HepG2 (cell line): Measurements from ENCODE around the gene GPX1. TPM values are rescaled to one million over a fixed set of nuclear protein-coding genes. Genes with fewer than 3 reads are reported as not detected.

ENCODE experiments used
- FLYWCH1 ChIP-seq: sonication (generic); formaldehyde crosslinking; IDR thresholded peaks from 2 replicates; pipeline ENCODE4 v1.8.1; 2023; ENCODE audit warnings: mild to moderate bottlenecking, missing genetic modification reagents
- GABPB1 ChIP-seq: IDR thresholded peaks from 2 replicates; pipeline ENCODE4 v1.6.1; 2016; ENCODE audit warnings: mild to moderate bottlenecking, missing genetic modification reagents, moderate library complexity, missing compliant biosample characterization
- HOXD1 ChIP-seq: sonication (generic); formaldehyde crosslinking; IDR thresholded peaks from 2 replicates; pipeline ENCODE4 v1.5.0; 2020; ENCODE audit warnings: missing genetic modification reagents
- IRX3 ChIP-seq: sonication (generic); formaldehyde crosslinking; IDR thresholded peaks from 2 replicates; pipeline ENCODE4 v1.8.1; 2023; ENCODE audit warnings: mild to moderate bottlenecking, low read depth, missing genetic modification reagents, borderline replicate concordance
- MAX ChIP-seq: IDR thresholded peaks from 2 replicates; pipeline ENCODE4 v1.6.1; 2012; ENCODE audit warnings: inconsistent platforms
- MLX ChIP-seq: IDR thresholded peaks from 2 replicates; pipeline ENCODE4 v1.6.1; 2016
- RAD21 ChIP-seq: fragments of 450-650 bp; formaldehyde crosslinking; IDR thresholded peaks from 2 replicates; pipeline ENCODE4 v1.5.0; 2020; ENCODE audit warnings: mild to moderate bottlenecking
- RERE ChIP-seq: IDR thresholded peaks from 2 replicates; pipeline ENCODE4 v1.6.1; 2016; ENCODE audit warnings: low read depth, missing genetic modification reagents, missing compliant biosample characterization
- TERF1 ChIP-seq: sonication (generic); formaldehyde crosslinking; IDR thresholded peaks from 2 replicates; pipeline ENCODE4 v1.8.0; 2022; ENCODE audit warnings: mild to moderate bottlenecking, missing genetic modification reagents, moderate library complexity
- TFAP4 ChIP-seq: sonication (generic); IDR thresholded peaks from 2 replicates; pipeline ENCODE4 v1.6.1; 2016; ENCODE audit warnings: low read depth, borderline replicate concordance
- THAP11 ChIP-seq: IDR thresholded peaks from 2 replicates; pipeline ENCODE4 v1.6.1; 2016; ENCODE audit warnings: missing biosample characterization, missing genetic modification reagents
- ZBTB26 ChIP-seq: IDR thresholded peaks from 2 replicates; pipeline ENCODE4 v1.6.1; 2016; ENCODE audit warnings: missing compliant biosample characterization, missing genetic modification reagents, borderline replicate concordance
- ZFP36 ChIP-seq: fragments of 150-350 bp; IDR thresholded peaks from 2 replicates; pipeline ENCODE4 v1.6.1; 2018; ENCODE audit warnings: borderline replicate concordance, low read length, low read depth; ENCODE audit not compliant: partially characterized antibody
- ZKSCAN1 ChIP-seq: fragments of 150-350 bp; IDR thresholded peaks from 2 replicates; pipeline ENCODE4 v1.6.1; 2014; ENCODE audit warnings: low read length
- ZKSCAN8 ChIP-seq: IDR thresholded peaks from 2 replicates; pipeline ENCODE4 v1.6.1; 2016; ENCODE audit warnings: borderline replicate concordance, missing genetic modification reagents, missing compliant biosample characterization
- ZNF296 ChIP-seq: sonication (generic); formaldehyde crosslinking; conservative IDR thresholded peaks from 2 replicates; pipeline ENCODE4 v1.5.0; 2020; ENCODE audit warnings: mild to moderate bottlenecking, missing genetic modification reagents
- ZNF644 ChIP-seq: IDR thresholded peaks from 2 replicates; pipeline ENCODE4 v1.6.1; 2016; ENCODE audit warnings: low read depth
- ZNF724P ChIP-seq: sonication (generic); formaldehyde crosslinking; IDR thresholded peaks from 2 replicates; pipeline ENCODE4 v1.8.0; 2022; ENCODE audit warnings: missing genetic modification reagents, borderline replicate concordance
- ZNF816 ChIP-seq: sonication (generic); formaldehyde crosslinking; IDR thresholded peaks from 2 replicates; pipeline ENCODE4 v1.8.0; 2022; ENCODE audit warnings: missing genetic modification reagents, mild to moderate bottlenecking, borderline replicate concordance
- polyA plus RNA-seq, 8 experiments: library from polyadenylated mRNA; depleted of rRNA in 3 of 8; stranded (reverse) in 7 of 8; unstranded in 1 of 8; fragments of >200 nt; fragmentation: Illumina TruSeq in 4 of 8; extraction: Trizol in 4 of 8; gene quantifications; 2 replicates each; pipeline versions ENCODE4 v1.2.1 to v1.2.3, GENCODE V29; 2011 to 2016; ENCODE audit warnings: low read depth in 4 of 8, missing spikeins in 1 of 8, mixed read lengths in 1 of 8; ENCODE audit not compliant: insufficient read depth in 1 of 8
- total RNA-seq, 5 experiments: library from RNA; depleted of rRNA; stranded (reverse); fragments of >200 nt; fragmentation: Illumina TruSeq; extraction: Trizol; gene quantifications; 2 replicates each; pipeline ENCODE4 v1.2.3, GENCODE V29; 2016; ENCODE audit warnings: low read depth in 1 of 5

The GPX1 gene
- total and polyA plus RNA-seq, 2 of the 13 experiments (the other 11 are each of a cell fraction or from before 2014, with no cell fraction given), result 149 to 168 TPM

- TF ChIP-seq GABPB1 (CRISPR knock-in tag), result peak; percentile 93
- peak; percentile 91 for TF ChIP-seq THAP11 (CRISPR knock-in tag)
- peak; percentile 92 for TF ChIP-seq ZNF724P (CRISPR knock-in tag)
- TF ChIP-seq TFAP4, result peak; percentile 82
- peak; percentile 79 for TF ChIP-seq RAD21
- peak; percentile 99 for TF ChIP-seq ZNF816 (CRISPR knock-in tag)
- TF ChIP-seq HOXD1 (CRISPR knock-in tag), result peak; percentile 67; the same call in 1 of the 2 replicates
- peak; percentile 10; the same call in 1 of the 2 replicates for TF ChIP-seq ZNF644 (CRISPR knock-in tag)
- peak; percentile 84; the same call in 1 of the 2 replicates for TF ChIP-seq ZNF296 (CRISPR knock-in tag)
- peak; percentile 64; the same call in 1 of the 2 replicates for TF ChIP-seq ZBTB26 (CRISPR knock-in tag)
- TF ChIP-seq MLX (CRISPR knock-in tag), result peak; percentile 53; the same call in 1 of the 2 replicates
- TF ChIP-seq FLYWCH1, result peak; percentile 74; the same call in 1 of the 2 replicates
- peak; percentile 51; the same call in 1 of the 2 replicates for TF ChIP-seq RERE (CRISPR knock-in tag)
- no peak for TF ChIP-seq ZFP36
- peak; percentile 89 for TF ChIP-seq ZKSCAN8 (CRISPR knock-in tag)
- no peak for TF ChIP-seq ZKSCAN1
- TF ChIP-seq TERF1 (CRISPR knock-in tag), result peak; percentile 98
- TF ChIP-seq MAX, result peak; percentile 97
- TF ChIP-seq IRX3 (CRISPR knock-in tag), result peak; percentile 98
These were observed 18.0 kb downstream of the GPX1 start, which contains the start of gene USP4 (continued) for GRCh38 chr3:49339941-49340800.
